ENCODE results near the gene KIF26B.

KIF26B gene

DNA sequence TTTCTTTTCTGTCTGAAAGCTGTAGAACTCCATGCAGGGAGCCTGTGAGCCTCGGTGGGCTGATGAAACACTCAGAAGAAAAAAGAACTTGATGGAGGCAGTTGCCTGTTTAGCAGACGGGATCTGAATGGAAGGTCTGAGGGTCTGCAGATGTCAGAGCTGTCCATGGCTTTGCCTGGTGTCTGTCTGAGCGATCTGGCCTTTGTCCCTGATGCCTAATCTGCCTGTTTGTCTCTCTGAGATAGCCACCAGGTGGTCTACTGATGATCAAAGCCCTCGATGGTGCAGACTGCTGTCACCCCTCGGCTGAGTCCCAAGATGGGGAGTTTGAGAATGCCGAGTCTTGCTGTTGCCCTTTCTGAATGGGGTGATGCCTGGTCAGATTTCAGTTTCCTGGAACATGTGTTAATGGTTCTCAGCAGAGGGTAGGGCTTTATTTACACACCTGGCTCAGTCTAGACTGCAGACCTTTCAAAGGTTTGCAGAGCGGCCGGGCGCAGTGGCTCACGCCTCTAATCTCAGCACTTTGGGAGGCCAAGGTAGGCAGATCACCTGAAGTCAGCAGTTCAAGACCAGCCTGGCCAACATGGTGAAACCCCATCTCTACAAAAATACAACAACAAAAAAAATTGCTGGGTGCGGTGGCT lies 90.4 kb downstream of the KIF26B start:
- no peak for DNase-seq

DNA sequence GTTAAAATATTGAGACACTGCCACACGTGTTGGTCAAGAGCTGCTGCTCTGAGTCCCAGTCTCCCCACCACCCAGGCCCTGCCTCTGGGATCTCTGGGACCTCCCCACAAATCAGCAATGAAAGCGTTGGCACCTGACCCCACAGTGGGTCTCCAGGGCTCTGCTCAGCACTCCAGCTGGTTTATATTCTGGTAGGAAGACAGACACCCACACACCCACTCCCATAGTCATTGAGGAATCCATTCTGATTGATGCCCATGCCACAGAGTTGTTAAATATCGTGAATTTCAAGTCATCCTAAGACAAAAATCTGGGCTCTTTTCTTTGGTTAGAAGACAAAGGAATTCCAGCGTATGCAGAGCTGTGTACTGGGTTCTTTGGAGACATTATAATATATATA lies 91.6 kb downstream of the KIF26B start:
- no peak for DNase-seq

DNA sequence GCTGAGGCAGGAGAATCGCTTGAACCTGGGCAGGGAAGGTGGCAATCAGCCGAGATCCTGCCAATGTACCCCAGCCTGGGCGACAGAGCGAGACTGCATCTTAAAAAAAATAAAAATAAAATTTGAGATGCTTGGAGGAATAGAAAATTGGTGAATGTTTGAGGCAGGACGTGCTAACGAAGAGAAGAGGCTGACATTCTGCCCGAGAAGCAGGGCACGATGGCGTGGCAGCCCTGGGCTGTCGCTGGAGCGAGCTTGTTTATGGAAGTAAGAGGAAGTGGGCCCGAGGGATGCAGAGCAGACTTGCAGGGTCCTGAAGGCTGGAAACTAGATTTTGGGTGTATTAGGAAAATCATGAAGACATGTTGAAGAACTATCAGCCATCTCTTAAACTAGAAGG lies 92.6 kb downstream of the KIF26B start:
- no peak for DNase-seq

DNA sequence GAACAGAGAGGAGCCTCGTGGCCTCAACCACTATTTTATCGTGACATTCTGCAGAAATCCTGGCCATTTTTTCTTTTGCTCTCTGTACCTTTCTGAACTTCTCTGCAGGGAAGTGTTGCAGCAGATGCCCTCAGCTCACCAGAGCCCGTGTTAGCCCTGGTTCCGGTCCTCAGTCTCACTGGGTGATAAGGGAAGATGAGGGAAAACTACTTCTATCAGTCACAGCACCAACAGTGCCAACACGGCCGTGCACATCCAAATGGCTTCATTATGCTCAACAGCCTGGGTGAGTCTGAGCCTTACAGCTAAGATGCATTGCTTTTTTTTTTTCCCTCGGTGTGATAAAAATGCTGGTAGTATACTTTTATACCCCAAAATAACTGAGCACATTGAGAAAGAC lies 93.0 kb downstream of the KIF26B start:
- DNase-seq, result no peak

DNA sequence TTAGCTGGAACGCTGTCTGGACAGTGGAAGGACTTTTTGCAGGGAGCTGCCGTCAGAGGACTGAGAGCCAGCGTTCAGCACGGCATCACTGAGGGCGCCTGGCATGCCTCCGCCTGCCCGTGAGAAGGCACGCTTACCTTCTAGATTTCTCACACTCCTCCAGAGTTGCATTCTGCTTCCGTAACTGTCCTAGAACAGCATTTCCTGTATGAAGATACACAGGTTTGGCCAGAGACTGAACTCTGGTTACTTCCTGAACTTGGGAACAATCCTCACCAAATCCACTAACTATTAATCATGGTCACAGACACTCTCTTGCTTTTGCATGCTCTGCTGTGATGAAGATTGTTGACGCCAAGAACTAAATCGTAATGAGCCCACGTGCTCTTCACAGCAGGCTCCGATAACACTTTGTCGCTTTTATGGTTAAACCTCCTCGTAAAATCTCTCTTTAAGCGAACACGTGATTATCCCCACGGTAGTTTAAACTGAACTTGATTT lies 93.5 kb downstream of the KIF26B start:
- DNase-seq, result no peak

DNA sequence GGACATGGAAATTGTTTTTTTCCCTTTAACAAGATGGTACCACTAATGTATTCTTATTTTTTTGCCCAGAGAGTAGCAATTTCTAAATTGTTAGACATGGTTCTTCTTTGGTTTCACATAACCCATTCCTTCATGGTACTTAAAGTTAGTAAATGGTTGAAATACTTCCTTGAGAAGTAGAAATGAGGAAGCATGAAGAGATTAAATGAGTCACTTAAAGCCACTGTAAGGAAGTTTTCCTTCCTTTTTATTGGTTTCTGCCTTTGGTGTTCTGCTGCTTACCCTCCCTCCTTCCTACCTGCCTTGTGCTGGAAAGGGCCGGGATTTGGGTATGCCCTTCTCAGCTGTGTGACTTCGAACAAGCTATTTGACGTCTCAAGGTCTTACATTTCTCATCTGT lies 101.0 kb downstream of the KIF26B start:
- no peak for DNase-seq

DNA sequence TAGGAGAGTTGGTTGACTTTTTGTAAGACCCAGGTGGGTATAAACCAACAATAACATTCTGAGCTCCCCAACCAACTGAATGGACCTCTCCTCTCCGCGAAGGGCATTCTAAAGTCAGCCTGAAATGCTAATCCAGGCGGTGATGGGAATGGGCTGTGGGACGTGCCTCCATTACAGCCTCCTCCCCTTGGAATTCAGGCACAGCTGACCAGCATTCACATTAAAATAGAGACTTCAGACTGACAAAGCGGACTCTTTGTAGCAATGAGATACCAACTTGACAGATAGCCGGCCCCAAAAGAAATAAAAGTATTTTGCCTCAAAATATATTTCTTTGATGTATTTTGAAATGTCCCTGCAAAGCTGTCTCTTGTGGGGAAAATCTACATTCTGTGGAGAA lies 101.7 kb downstream of the KIF26B start:
- no peak for DNase-seq

DNA sequence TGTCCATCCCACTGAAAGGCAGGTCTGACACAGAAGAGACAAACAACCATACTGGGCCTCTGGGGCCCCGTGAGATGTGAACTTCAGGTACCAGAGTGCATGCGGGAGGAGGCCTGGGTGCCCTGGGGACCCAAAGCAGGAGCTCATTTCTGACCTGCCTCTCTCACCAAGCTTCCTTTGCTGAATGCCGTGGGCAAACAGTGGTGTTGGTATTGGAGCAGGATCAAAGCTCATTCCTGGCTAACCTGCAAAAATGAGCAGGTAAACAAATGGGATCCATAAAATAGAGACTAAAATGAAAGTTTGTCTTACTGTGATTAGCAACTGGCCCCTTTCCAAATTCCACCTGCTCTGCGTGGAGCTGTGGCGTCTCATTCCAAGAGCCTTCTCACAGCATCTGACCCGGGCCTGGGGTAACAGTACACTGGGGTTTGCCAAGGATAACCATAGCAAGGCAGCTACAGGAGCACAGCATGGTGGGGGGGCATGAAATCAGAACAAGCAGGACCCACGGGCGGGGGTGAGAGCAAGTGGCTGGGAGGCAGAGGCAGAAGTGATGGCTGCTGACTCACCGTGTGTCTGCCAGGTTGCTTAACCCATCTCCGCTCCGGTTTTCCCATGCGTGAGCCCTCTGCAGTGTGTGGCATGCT lies 103.6 kb downstream of the KIF26B start:
- DNase-seq, result no peak

DNA sequence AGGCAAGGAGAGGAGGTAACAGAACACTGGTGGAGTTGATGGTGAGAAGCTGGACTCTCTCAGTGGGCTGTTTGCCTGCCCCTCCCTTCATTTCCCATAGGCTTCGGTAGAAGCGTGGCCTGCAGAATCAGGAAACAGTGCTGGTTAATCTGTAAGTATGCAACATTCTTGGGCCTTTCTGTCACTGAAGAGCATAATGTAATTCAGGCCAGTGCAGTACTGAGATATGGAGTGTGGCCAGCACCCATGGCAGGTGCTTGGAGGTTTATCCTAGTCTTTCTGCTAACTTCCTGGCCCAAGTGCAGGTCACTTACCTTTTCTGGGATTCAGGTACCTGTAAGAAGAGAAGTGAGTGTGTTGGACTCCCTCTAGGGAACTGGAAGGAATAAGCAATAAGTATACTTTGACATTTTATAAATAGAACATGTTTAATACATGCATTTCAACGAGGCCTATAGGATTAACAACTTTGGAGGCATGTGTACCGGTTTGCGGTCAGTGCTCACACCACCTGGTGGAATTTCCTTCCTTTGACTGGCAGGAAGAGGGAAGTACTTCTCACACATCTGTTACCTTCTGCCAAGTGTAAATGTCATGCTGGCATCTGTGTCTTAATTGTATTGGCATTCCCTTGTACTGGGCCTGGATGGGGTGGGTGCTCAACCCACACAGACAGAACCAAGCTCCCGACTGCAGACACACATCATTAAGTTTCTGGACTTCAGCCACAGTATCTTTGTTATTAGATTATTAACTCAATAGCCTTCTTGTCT lies 105.5 kb downstream of the KIF26B start:
- no peak for DNase-seq

DNA sequence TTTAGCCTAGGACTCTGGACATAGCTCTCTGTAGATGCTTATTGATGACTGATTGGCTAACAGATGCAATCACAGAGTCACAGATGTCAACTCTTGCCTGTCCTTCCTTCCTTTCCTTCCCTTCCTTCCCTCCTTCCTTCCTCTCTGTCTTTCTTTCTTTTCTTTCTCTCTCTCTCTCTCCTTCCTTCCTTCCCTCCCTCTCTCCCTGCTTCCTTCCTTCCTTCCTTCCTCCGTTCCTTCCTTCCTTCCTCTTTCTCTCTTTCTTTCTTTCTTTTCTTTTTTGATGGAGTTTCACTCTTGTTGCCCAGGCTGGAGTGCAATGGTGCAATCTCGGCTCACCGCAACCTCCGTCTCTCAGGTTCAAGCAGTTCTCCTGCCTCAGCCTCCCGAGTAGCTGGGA lies 106.1 kb downstream of the KIF26B start:
- DNase-seq, result no peak

DNA sequence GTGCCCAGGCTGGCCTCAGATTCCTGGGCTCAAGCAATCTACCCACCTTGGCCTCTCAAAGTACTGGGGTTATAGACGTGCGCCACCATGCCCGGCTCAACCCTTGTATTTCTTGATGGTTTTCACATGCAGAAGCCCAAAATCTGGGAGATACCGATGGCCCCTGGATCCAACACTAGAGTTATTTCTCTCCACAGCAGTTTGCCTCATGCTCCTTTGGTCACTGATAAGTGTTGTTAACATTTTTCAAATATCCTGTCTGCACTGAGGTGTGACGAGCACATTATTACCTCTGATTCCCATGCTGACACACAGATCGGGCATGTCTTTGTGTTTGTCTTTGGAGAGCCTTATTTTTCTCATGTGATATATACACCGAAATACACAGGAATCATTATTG lies 107.0 kb downstream of the KIF26B start:
- no peak for DNase-seq

DNA sequence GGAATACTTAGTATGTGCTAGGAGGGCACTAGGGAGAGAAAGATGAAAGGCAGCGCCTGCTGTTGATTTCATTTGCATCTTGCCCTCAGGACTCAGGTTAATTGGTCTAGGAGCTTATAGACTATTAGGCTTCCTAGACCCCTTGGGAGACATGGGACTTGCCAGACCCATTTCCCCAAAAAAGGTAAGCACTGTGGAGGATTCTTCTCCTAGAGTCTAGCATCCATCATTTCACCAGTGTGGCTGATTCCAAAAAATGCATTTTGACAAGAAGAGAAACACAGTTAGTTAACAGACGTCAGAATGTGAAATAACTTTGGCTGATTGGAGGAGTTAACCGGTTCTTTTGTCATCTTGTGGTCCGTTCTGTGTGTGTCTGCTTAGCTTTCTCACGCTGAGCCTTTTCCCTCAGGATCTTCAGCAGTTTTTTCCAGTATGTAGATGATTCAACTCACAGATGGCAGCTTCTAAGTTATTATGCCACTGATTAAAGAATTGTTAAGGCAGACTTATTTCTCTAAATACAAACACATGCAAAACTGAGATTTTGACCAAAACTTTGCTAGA lies 108.8 kb downstream of the KIF26B start:
- no peak for DNase-seq

DNA sequence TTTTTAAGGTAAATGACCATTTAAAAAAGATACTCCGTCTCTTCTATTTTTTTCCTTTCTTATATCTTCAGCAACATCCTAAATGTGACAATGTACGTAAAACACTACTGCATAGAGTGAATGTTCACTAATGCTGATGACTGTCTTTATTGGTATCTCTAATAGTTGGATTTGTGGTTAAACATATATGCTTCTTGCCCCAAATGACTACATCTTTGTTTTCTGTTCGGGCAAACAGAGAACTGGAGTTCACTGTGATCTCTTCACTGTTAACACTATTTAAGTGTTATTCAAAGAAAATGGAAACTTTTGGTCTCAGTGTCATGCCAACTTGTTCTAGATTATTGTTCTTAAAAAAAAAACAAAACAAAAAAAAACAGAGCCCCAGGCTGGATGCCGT lies 109.4 kb downstream of the KIF26B start:
- DNase-seq, result no peak

DNA sequence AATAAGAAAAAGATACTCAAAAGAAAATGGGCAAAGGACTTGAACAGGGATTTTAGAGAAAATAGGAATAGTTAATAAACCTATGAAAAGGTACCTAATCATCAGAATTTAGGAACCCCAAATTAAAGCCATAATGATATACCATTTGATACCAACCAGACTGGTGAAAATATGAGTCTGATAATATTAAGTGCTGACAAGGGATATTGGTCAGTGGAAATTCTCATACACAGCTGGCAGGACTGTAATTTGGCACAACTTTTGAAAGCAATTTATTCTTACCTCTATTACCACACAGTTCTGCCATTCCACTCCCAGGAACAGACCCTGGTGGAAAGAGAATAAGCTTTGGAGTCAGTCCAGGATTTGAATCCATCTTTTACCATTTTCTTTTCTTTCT lies 111.3 kb downstream of the KIF26B start:
- no peak for DNase-seq

DNA sequence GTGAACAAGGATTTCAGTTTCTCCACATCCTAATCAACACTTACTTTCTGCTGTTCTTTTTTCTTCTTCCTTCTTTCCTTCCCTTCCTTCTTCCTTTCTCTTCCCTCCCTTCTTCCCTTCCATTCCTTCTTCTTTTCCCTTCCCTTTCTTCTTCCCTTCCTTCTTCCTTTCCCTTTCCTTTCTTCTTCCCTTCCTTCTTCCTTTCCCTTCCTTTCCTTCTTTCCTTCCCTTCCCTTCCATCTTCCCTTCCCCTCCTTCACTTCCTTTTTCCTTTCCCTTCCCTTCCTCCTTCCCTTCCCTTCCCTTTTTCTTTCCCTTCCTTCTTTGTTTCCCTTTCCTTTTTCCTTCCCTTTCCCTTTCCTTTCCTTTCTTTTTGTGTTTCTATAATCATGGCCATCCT lies 115.3 kb downstream of the KIF26B start:
- no peak for DNase-seq

DNA sequence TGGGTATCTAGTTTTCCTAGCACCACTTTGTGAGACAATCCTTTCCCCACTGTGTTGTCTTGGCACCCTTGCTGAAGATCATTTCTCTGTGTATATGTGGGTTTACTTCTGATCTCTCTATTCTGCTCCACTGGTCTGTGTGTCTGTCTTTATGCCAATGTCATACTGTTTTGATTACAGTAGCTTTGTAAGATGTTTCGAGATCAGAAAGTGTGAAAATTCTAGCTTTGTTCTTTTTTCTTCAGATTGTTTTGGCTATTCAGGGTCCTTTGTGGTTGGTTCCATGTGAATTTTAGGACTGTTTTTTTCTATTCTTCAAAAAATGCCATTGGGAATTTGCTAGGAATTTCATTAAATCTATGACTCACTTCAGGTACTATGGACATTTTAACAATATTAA lies 116.2 kb downstream of the KIF26B start:
- DNase-seq, result no peak

DNA sequence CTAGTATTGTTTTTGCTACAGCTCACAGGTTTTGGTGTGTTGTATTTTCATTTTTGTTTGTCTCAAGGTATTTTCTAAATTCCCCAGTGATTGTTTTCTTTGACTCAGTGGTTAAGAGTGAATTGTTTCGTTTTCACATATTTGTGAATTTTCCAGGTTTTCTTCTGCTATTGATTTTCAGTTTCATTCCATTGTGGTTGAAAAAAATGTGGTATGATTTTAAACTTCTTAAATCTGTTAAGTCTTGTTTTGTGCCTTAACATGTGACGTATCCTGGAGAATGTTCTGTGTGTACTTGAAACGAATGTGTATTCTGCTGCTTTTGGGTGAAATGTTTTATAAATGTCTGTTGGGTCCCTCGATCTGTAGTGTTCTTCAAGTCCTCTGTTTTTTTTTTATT lies 117.9 kb downstream of the KIF26B start:
- DNase-seq, result no peak

DNA sequence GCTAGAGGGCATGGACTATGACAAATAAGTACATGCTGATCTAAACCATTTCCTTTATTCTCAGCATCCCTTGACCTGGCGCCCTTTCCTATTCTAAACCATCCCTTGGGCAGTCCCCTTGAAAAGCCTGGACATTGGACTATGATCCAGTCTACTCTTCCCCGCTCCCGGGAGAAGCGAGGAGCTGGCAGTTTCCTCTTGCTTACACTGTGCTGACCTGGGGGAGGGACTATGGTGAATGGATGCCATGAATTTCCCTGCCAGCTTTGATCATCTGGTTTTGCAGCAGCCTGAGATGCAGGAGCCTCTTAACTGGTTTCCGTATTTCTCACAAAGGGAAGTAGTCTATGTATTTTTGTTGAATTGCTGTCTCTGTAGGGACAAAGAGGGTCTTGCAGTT lies 121.7 kb downstream of the KIF26B start:
- no peak for DNase-seq

DNA sequence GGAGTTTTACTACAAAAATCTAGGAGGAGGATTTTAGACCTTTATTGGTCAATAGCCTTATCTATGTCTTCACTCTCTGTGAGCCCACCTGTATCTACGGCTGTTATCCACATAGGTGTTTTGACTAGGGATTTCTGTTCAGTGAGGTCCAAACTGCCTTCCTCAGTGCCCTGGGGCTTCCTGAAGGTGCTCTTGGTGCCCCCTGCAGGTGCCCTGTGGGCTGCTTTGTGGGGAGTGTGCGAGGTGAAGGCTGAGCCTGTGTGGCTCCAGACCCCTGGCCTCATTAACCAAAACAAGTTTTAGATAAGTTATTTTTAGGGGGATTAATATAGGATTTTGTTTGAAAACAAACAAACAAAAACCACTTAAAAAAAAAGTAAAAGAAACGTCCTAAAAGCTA lies 122.5 kb downstream of the KIF26B start:
- no peak for DNase-seq

DNA sequence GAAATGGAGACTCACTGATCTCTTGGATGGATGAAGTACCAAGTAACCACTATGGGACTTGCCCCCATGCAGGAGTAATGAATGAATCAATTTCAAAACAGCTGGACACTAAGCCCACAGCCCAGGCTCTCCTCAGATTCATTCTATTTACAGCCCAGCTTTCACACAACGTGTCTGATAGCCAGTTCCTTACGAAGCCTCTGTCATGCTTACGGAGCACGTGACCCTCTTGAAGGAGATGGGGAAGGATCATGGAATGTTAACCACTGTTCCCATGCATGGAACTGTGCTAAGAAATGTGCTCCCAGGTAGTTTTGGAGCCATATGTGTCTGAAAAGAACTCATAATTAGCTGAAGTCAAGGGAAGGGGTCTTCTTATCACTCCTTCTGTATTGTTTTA lies 124.1 kb downstream of the KIF26B start:
- no peak for DNase-seq

DNA sequence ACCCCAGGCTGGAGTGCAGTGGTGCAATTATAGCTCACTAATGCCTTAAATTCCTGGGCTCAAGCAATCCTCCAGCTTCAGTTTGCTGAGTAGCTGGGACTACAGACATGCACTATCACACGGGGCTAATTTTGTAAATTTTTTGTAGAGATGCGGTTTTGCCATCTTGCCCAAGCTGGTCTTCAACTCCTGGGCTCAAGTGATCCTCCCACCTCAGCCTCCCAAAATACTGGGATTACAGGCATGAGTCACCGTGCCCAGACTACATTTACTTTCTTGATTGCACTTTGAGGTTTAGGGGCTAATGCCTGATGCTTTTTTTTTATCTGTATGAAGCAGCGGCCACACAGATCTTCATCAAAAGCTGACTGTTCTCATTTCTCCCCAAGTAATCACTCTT lies 124.6 kb downstream of the KIF26B start:
- DNase-seq, result no peak

DNA sequence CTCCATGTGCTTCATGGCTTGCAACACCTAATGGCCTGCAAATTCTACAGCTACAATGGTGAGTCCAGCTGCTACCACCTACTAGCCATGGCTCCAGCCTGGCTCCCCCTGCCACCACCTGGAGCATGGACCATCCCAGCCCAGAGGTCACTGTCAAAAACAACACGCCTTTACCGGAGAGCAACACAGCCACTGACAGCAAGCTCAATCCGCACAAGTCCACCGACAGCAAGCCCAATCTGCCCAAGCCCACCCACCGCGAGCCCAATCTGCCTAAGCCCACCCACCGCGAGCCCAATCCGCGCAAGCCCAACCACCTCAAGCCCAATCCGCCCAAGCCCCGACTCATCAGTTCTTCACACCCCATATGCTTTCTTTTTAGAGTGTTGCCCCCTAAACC lies 128.2 kb downstream of the KIF26B start:
- DNase-seq, result no peak

DNA sequence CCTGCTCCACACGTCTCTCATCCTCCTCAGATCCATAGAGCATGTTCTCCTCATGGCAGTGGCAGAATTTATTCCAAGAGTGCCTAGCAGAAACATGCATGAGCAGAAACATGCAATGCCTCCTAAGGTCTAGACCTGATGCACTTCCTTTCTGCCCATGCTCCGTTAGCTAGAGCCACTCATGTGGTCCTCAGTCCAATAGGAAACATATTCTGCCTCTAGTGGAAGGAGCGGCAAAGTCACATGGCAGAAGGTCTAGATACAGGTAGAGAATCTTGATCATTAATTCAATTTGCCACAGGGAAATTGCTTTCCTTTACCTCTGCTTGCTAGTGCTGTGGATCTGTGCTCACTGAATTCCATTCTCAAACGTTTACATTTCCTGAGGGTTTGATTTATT lies 130.4 kb downstream of the KIF26B start:
- no peak for DNase-seq

DNA sequence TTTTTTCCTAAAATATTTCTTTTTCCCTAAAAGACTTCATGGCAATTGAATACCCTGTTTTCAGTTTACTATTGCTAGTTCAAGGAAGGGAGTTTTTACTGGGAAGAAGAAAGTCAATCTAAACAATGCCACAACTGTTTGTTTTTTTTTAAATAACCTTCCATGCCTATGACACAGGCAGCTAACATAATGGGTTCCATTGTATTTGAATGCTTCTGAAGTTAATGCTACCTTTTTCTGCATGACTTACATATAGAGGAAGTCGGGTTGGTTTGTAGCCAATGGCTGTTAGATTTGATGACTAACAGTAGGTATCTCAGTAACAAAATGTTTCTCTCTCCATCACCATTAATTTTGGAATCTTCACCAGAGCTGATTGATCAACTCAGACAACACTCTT lies 134.0 kb downstream of the KIF26B start:
- no peak for DNase-seq
